Measurements from ENCODE around the gene GATAD1.
"Not testable (repeated sequence)": the region's sequence is repeated elsewhere in the genome, so short reads cannot be mapped to it uniquely, and the experiment has no call there.

The GATAD1 gene

GRCh38 chr7:92483624-92484023 is 36.3 kb downstream of the GATAD1 start:
- not testable (repeated sequence) for H3K9me3 ChIP-seq (ENCODE audit: control insufficient read depth, low read length); H3K4me3 ChIP-seq (ENCODE audit: extremely low read depth, insufficient read depth, low read length, poor library complexity, severe bottlenecking); H3K27ac ChIP-seq (ENCODE audit: low read depth, low read length, severe bottlenecking); H3K4me1 ChIP-seq (ENCODE audit: control insufficient read depth, insufficient read depth, low read length, poor library complexity, severe bottlenecking)
- peaks cover 17% of the 10 kb centered on the region for H3K36me3 ChIP-seq (ENCODE audit: control insufficient read depth, insufficient read depth, low read length)
- WGBS, 2 experiments (ENCODE audit: insufficient coverage in 2 of 2), result 60 to 73% methylated on average over 3 to 5 of the region's 6 CpGs

GRCh38 chr7:92484226-92484625 is 36.9 kb downstream of the GATAD1 start:
- not testable (repeated sequence) for H3K9me3 ChIP-seq (ENCODE audit: control insufficient read depth, low read length); H3K27ac ChIP-seq (ENCODE audit: low read depth, low read length, severe bottlenecking); H3K4me3 ChIP-seq (ENCODE audit: extremely low read depth, insufficient read depth, low read length, poor library complexity, severe bottlenecking); H3K4me1 ChIP-seq (ENCODE audit: control insufficient read depth, insufficient read depth, low read length, poor library complexity, severe bottlenecking)
- H3K36me3 ChIP-seq (ENCODE audit: control insufficient read depth, insufficient read depth, low read length), result peaks cover 17% of the 10 kb centered on the region
- 92% methylated on average over 6 of the region's 6 CpGs for WGBS, 2 experiments (ENCODE audit: insufficient coverage in 2 of 2)

- WGBS, 2 experiments (ENCODE audit: insufficient coverage in 2 of 2), result 100% methylated on average over 2 of the region's 2 CpGs
- Histone ChIP-seq H3K4me1 (ENCODE audit: control insufficient read depth, insufficient read depth, low read length, poor library complexity, severe bottlenecking) (no peaks in the 10 kb centered on the region), H3K9me3 (ENCODE audit: control insufficient read depth, low read length) (no peaks in the 10 kb centered on the region), H3K36me3 (ENCODE audit: control insufficient read depth, insufficient read depth, low read length) (peaks cover 20% of the 10 kb centered on the region), H3K27ac (ENCODE audit: low read depth, low read length, severe bottlenecking) (no peak overlapping the region), H3K4me3 (ENCODE audit: extremely low read depth, insufficient read depth, low read length, poor library complexity, severe bottlenecking) (no peak overlapping the region)
These were observed 38.1 kb downstream of the GATAD1 start for GRCh38 chr7:92485267-92485892.

GRCh38 chr7:92485974-92486373 is 38.7 kb downstream of the GATAD1 start:
- no peak overlapping the region for H3K27ac ChIP-seq (ENCODE audit: low read depth, low read length, severe bottlenecking)
- no peak overlapping the region for H3K4me3 ChIP-seq (ENCODE audit: extremely low read depth, insufficient read depth, low read length, poor library complexity, severe bottlenecking)
- 88 to 100% methylated on average over 1 of the region's 2 CpGs for WGBS, 2 experiments (ENCODE audit: insufficient coverage in 2 of 2)
- no peaks in the 10 kb centered on the region for H3K9me3 ChIP-seq (ENCODE audit: control insufficient read depth, low read length)
- H3K36me3 ChIP-seq (ENCODE audit: control insufficient read depth, insufficient read depth, low read length), result peaks cover 26% of the 10 kb centered on the region
- no peaks in the 10 kb centered on the region for H3K4me1 ChIP-seq (ENCODE audit: control insufficient read depth, insufficient read depth, low read length, poor library complexity, severe bottlenecking)

- Histone ChIP-seq H3K4me1 (ENCODE audit: control insufficient read depth, insufficient read depth, low read length, poor library complexity, severe bottlenecking) (no peaks in the 10 kb centered on the region), H3K27ac (ENCODE audit: low read depth, low read length, severe bottlenecking) (no peak overlapping the region), H3K36me3 (ENCODE audit: control insufficient read depth, insufficient read depth, low read length) (peaks cover 35% of the 10 kb centered on the region), H3K4me3 (ENCODE audit: extremely low read depth, insufficient read depth, low read length, poor library complexity, severe bottlenecking) (no peak overlapping the region), H3K9me3 (ENCODE audit: control insufficient read depth, low read length) (no peaks in the 10 kb centered on the region)
These were observed 40.5 kb downstream of the GATAD1 start for GRCh38 chr7:92487804-92488203.

GRCh38 chr7:92489634-92490033 is 42.4 kb downstream of the GATAD1 start:
- Histone ChIP-seq H3K36me3 (ENCODE audit: control insufficient read depth, insufficient read depth, low read length) (peaks cover 45% of the 10 kb centered on the region), H3K9me3 (ENCODE audit: control insufficient read depth, low read length) (no peaks in the 10 kb centered on the region), H3K27ac (ENCODE audit: low read depth, low read length, severe bottlenecking) (no peak overlapping the region), H3K4me3 (ENCODE audit: extremely low read depth, insufficient read depth, low read length, poor library complexity, severe bottlenecking) (no peak overlapping the region), H3K4me1 (ENCODE audit: control insufficient read depth, insufficient read depth, low read length, poor library complexity, severe bottlenecking) (no peaks in the 10 kb centered on the region)
- WGBS, 2 experiments (ENCODE audit: insufficient coverage in 2 of 2), result 100% methylated on average over 1 of the region's 1 CpG; no CpG with 5 or more reads in 1 of the 2 experiments

GRCh38 chr7:92496876-92497275 is 49.6 kb downstream of the GATAD1 start:
- peaks cover 43% of the 10 kb centered on the region for H3K36me3 ChIP-seq (ENCODE audit: control insufficient read depth, insufficient read depth, low read length)
- H3K27ac ChIP-seq (ENCODE audit: low read depth, low read length, severe bottlenecking), result no peak overlapping the region
- H3K4me3 ChIP-seq (ENCODE audit: extremely low read depth, insufficient read depth, low read length, poor library complexity, severe bottlenecking), result no peak overlapping the region
- no peaks in the 10 kb centered on the region for H3K9me3 ChIP-seq (ENCODE audit: control insufficient read depth, low read length)
- H3K4me1 ChIP-seq (ENCODE audit: control insufficient read depth, insufficient read depth, low read length, poor library complexity, severe bottlenecking), result no peaks in the 10 kb centered on the region
- 100% methylated on average over 2 of the region's 2 CpGs for WGBS, 2 experiments (ENCODE audit: insufficient coverage in 2 of 2)

GRCh38 chr7:92498557-92498956 is 51.3 kb downstream of the GATAD1 start:
- no peak overlapping the region for H3K4me3 ChIP-seq (ENCODE audit: extremely low read depth, insufficient read depth, low read length, poor library complexity, severe bottlenecking)
- H3K36me3 ChIP-seq (ENCODE audit: control insufficient read depth, insufficient read depth, low read length), result peaks cover 36% of the 10 kb centered on the region
- WGBS, 2 experiments (ENCODE audit: insufficient coverage in 2 of 2), result no CpG with 5 or more reads among the region's 2 CpGs
- no peaks in the 10 kb centered on the region for H3K9me3 ChIP-seq (ENCODE audit: control insufficient read depth, low read length)
- H3K4me1 ChIP-seq (ENCODE audit: control insufficient read depth, insufficient read depth, low read length, poor library complexity, severe bottlenecking), result no peaks in the 10 kb centered on the region
- H3K27ac ChIP-seq (ENCODE audit: low read depth, low read length, severe bottlenecking), result no peak overlapping the region

GRCh38 chr7:92503767-92504166 is 56.5 kb downstream of the GATAD1 start:
- WGBS, 2 experiments (ENCODE audit: insufficient coverage in 2 of 2), result 77 to 90% methylated on average over 2 of the region's 2 CpGs
- Histone ChIP-seq H3K4me3 (ENCODE audit: extremely low read depth, insufficient read depth, low read length, poor library complexity, severe bottlenecking) (no peak overlapping the region), H3K4me1 (ENCODE audit: control insufficient read depth, insufficient read depth, low read length, poor library complexity, severe bottlenecking) (no peaks in the 10 kb centered on the region), H3K27ac (ENCODE audit: low read depth, low read length, severe bottlenecking) (no peak overlapping the region), H3K36me3 (ENCODE audit: control insufficient read depth, insufficient read depth, low read length) (peaks cover 28% of the 10 kb centered on the region), H3K9me3 (ENCODE audit: control insufficient read depth, low read length) (no peaks in the 10 kb centered on the region)

- H3K9me3 ChIP-seq (ENCODE audit: control insufficient read depth, low read length), result no peaks in the 10 kb centered on the region
- no peak overlapping the region for H3K4me3 ChIP-seq (ENCODE audit: extremely low read depth, insufficient read depth, low read length, poor library complexity, severe bottlenecking)
- 83 to 94% methylated on average over 1 to 3 of the region's 3 CpGs for WGBS, 2 experiments (ENCODE audit: insufficient coverage in 2 of 2)
- no peaks in the 10 kb centered on the region for H3K4me1 ChIP-seq (ENCODE audit: control insufficient read depth, insufficient read depth, low read length, poor library complexity, severe bottlenecking)
- no peak overlapping the region for H3K27ac ChIP-seq (ENCODE audit: low read depth, low read length, severe bottlenecking)
- H3K36me3 ChIP-seq (ENCODE audit: control insufficient read depth, insufficient read depth, low read length), result peaks cover 25% of the 10 kb centered on the region
These were observed 57.3 kb downstream of the GATAD1 start for GRCh38 chr7:92504563-92504962.

- Histone ChIP-seq H3K9me3 (ENCODE audit: control insufficient read depth, low read length) (no peaks in the 10 kb centered on the region), H3K36me3 (ENCODE audit: control insufficient read depth, insufficient read depth, low read length) (peaks cover 14% of the 10 kb centered on the region), H3K27ac (ENCODE audit: low read depth, low read length, severe bottlenecking) (no peak overlapping the region), H3K4me3 (ENCODE audit: extremely low read depth, insufficient read depth, low read length, poor library complexity, severe bottlenecking) (no peak overlapping the region), H3K4me1 (ENCODE audit: control insufficient read depth, insufficient read depth, low read length, poor library complexity, severe bottlenecking) (no peaks in the 10 kb centered on the region)
- 83 to 100% methylated on average over 1 of the region's 2 CpGs for WGBS, 2 experiments (ENCODE audit: insufficient coverage in 2 of 2)
These were observed 59.1 kb downstream of the GATAD1 start for GRCh38 chr7:92506363-92506762.

Measured in mesodermal cell (in vitro differentiated cells).